Endothelial cell of umbilical vein (primary cell): ENCODE results near the gene MAN2A1. TPM values are rescaled to one million over a fixed set of nuclear protein-coding genes. Genes with fewer than 3 reads are reported as not detected.

ENCODE experiments used
- BruUV-seq: library from RNA; stranded (reverse); fragments of 400-500 nt; replicated peaks from 2 replicates; lab custom pipeline; 2021; lab: Mats Ljungman, UMichigan
- CTCF ChIA-PET: fragments of 300-600, 350-600 bp; sonication (Branson Sonifier 250); formaldehyde crosslinking; loops from one replicate; lab custom pipeline; 2021; ENCODE audit warnings: antibody characterized with exemption, inconsistent platforms; lab: Charles Lee
- POLR2A ChIA-PET: fragments of 300-600, 350-600 bp; sonication (Branson Sonifier 250); formaldehyde crosslinking; loops from one replicate; lab custom pipeline; 2021; ENCODE audit warnings: antibody characterized with exemption, inconsistent platforms; lab: Charles Lee
- DNase-seq: peaks from one replicate; pipeline ENCODE4 v3.0.0-alpha.2; 2011; ENCODE audit warnings: low read depth, low spot score
- FAIRE-seq: peaks from 2 replicates; lab custom pipeline; 2011; peaks lifted over from hg19 to GRCh38; lab: Jason Lieb, UNC
- H2AFZ ChIP-seq: 2 replicates; pipeline ENCODE4 v1.6.0; 2012; ENCODE audit warnings: low read depth, low read length, control low read depth, inconsistent platforms
- H3K27ac ChIP-seq: 2 replicates; pipeline ENCODE4 v1.5.1; 2011; ENCODE audit warnings: low read depth, mild to moderate bottlenecking, control low read depth, low read length, moderate library complexity; ENCODE audit not compliant: insufficient read depth
- H3K27me3 ChIP-seq, 2 experiments: 2 replicates each; pipeline versions ENCODE4 v1.6.0 to v1.6.1; 2011; ENCODE audit warnings: low read length in 2 of 2, mixed read lengths in 1 of 2; ENCODE audit not compliant: control insufficient read depth in 2 of 2, insufficient read depth in 2 of 2
- H3K36me3 ChIP-seq, 2 experiments: 2 replicates in 1 of 2; 3 replicates in 1 of 2; pipeline ENCODE4 v1.5.1; 2011; ENCODE audit warnings: low read length in 2 of 2, mild to moderate bottlenecking in 1 of 2, moderate library complexity in 1 of 2; ENCODE audit not compliant: control insufficient read depth in 2 of 2, insufficient read depth in 2 of 2; ENCODE audit errors: extremely low read depth in 1 of 2
- H3K4me1 ChIP-seq: 3 replicates; pipeline ENCODE4 v1.5.1; 2011; ENCODE audit warnings: mild to moderate bottlenecking, low read length; ENCODE audit not compliant: control insufficient read depth, insufficient read depth; ENCODE audit errors: extremely low read depth
- H3K4me2 ChIP-seq: 2 replicates; pipeline ENCODE4 v1.6.1; 2011; ENCODE audit warnings: low read length, control low read depth, mixed read lengths; ENCODE audit not compliant: insufficient read depth
- H3K4me3 ChIP-seq, 3 experiments: fragments of 200-600 bp in 1 of 3; sonication (generic), shearing (Covaris generic) in 1 of 3; replicated peaks in 1 of 3; 2 replicates each; pipeline ENCODE4 v1.5.1; 2011 to 2016; ENCODE audit warnings: control low read depth in 3 of 3, low read length in 3 of 3, mild to moderate bottlenecking in 2 of 3, inconsistent platforms in 1 of 3, low read depth in 1 of 3, moderate library complexity in 1 of 3; ENCODE audit not compliant: insufficient read depth in 1 of 3
- H3K79me2 ChIP-seq: 2 replicates; pipeline ENCODE4 v1.6.0; 2012; ENCODE audit warnings: low read length, inconsistent platforms; ENCODE audit not compliant: control insufficient read depth, insufficient read depth
- H3K9ac ChIP-seq: replicated peaks from 2 replicates; pipeline ENCODE3; 2011; ENCODE audit warnings: low read length, control low read depth; ENCODE audit not compliant: insufficient read depth; ENCODE audit errors: extremely low read depth
- H3K9me1 ChIP-seq: replicated peaks from 3 replicates; pipeline ENCODE4 v1.6.0; 2011; ENCODE audit warnings: mild to moderate bottlenecking, low read length; ENCODE audit not compliant: control insufficient read depth, insufficient read depth; ENCODE audit errors: extremely low read depth
- H3K9me3 ChIP-seq: replicated peaks from 2 replicates; pipeline ENCODE4 v1.5.1; 2012; ENCODE audit warnings: low read length, inconsistent platforms; ENCODE audit not compliant: control insufficient read depth, insufficient read depth
- H4K20me1 ChIP-seq: replicated peaks from 2 replicates; pipeline ENCODE3; 2011; ENCODE audit warnings: mild to moderate bottlenecking, low read length; ENCODE audit not compliant: control insufficient read depth, insufficient read depth; ENCODE audit errors: extremely low read depth
- EZH2 ChIP-seq: IDR thresholded peaks from 2 replicates; pipeline ENCODE4 v1.6.1; 2012; ENCODE audit warnings: borderline replicate concordance, low read depth, mild to moderate bottlenecking, moderate library complexity, low read length, inconsistent platforms; ENCODE audit not compliant: severe bottlenecking
- FOS ChIP-seq: IDR thresholded peaks from 2 replicates; pipeline ENCODE4 v1.6.1; 2011; ENCODE audit warnings: mild to moderate bottlenecking, low read length, moderate library complexity, borderline replicate concordance; ENCODE audit not compliant: insufficient read depth
- GATA2 ChIP-seq: IDR thresholded peaks from 2 replicates; pipeline ENCODE4 v1.7.0; 2011; ENCODE audit warnings: low read depth, mild to moderate bottlenecking, moderate library complexity, mixed read lengths, low read length; ENCODE audit not compliant: insufficient read length, insufficient read depth
- JUN ChIP-seq: IDR thresholded peaks from 2 replicates; pipeline ENCODE4 v1.6.1; 2011; ENCODE audit warnings: borderline replicate concordance, low read depth; ENCODE audit not compliant: insufficient read length, insufficient read depth
- MAX ChIP-seq: IDR thresholded peaks from 2 replicates; pipeline ENCODE4 v1.6.1; 2011; ENCODE audit not compliant: insufficient read depth, insufficient read length
- MYC ChIP-seq: IDR thresholded peaks from one replicate; pipeline ENCODE4 v1.6.1; 2011; ENCODE audit warnings: mild to moderate bottlenecking, low read depth, low read length
- POLR2A ChIP-seq: IDR thresholded peaks from 2 replicates; pipeline ENCODE4 v1.6.1; 2012; ENCODE audit warnings: low read depth, mild to moderate bottlenecking, control low read depth, low read length
- POLR2AphosphoS5 ChIP-seq: IDR thresholded peaks from 2 replicates; pipeline ENCODE4 v1.6.1; 2012; ENCODE audit warnings: low read depth, mild to moderate bottlenecking, control low read depth, low read length, moderate library complexity; ENCODE audit not compliant: insufficient read depth
- dilution Hi-C: fragments of 300-500 bp; cut with MboI; formaldehyde crosslinking; loops from one replicate; pipeline ENCODE4 v1.15.0; 2019; ENCODE audit warnings: low sequenced_read_pairs; ENCODE audit not compliant: extremely low pct_ligation_motif_present
- intact Hi-C: fragments of 100-400 bp; cut with micrococcal nuclease; formaldehyde crosslinking; loops from one replicate; pipeline ENCODE4 v1.10.0; 2022
- polyA plus RNA-seq, 4 experiments: library from polyadenylated mRNA; depleted of rRNA in 3 of 4; stranded (reverse) in 3 of 4; unstranded in 1 of 4; fragments of >200 nt; gene quantifications; 2 replicates each; pipeline versions ENCODE4 v1.2.1 to v1.2.3, GENCODE V29; 2011 to 2012; ENCODE audit warnings: missing spikeins in 1 of 4
- total RNA-seq: library from RNA; stranded (reverse); gene quantifications from 2 replicates; pipeline ENCODE4 v1.2.3, GENCODE V29; 2021
- TF ChIP-seq, protein P1 (sequence below), 2 donors: IDR thresholded peaks; 1 replicate in 1 of 2; 2 replicates in 1 of 2; pipeline ENCODE4 v1.5.1; 2011; ENCODE audit warnings: low read length in 2 of 2, mild to moderate bottlenecking in 2 of 2, moderate library complexity in 2 of 2, control low read depth in 1 of 2, inconsistent platforms in 1 of 2, low read depth in 1 of 2; ENCODE audit not compliant: insufficient read depth in 1 of 2; ENCODE audit errors: extremely low read depth in 1 of 2

MAN2A1 gene
- total and polyA plus RNA-seq, 2 donors (not counting 3 experiments of a cell fraction or from before 2014, with no cell fraction given) = 20.8 to 54.8 TPM

- DNase-seq (peak; percentile 70), FAIRE-seq (peak; percentile 89)
- ChIA-PET POLR2A (no interaction called here), CTCF (interaction anchor here (1.6 kb wide), 1 partner anchor 20 kb away, joined by 8 read pairs; no protein-coding TSS in a partner anchor)
- Histone ChIP-seq H3K79me2 (no peaks in the 10 kb centered on the region), H3K4me1 (peaks cover 17% of the 10 kb centered on the region), H3K4me2 (peak overlapping the region; percentile 60), H3K27me3 (no peaks in the 10 kb centered on the region), H2AFZ (no peak overlapping the region), H3K9ac (no peak overlapping the region), H3K36me3 (no peaks in the 10 kb centered on the region), H4K20me1 (no peaks in the 10 kb centered on the region), H3K9me3 (no peaks in the 10 kb centered on the region), H3K9me1 (no peaks in the 10 kb centered on the region), H3K27ac (peak overlapping the region; percentile 9), H3K4me3 (no peak overlapping the region)
- dilution Hi-C loops (no loop called here), intact Hi-C loops (loop anchor here (1.0 kb wide), 2 partner anchors 12 to 21 kb away; partner anchors contain the start of gene MAN2A1)
- BruUV-seq = no TSS peak
- no peak for TF ChIP-seq POLR2A
- no peak for TF ChIP-seq MAX
- TF ChIP-seq FOS = peak; percentile 63
- TF ChIP-seq POLR2AphosphoS5 = peak; percentile 77
- TF ChIP-seq JUN = peak; percentile 41
- no peak for TF ChIP-seq MYC
- no peak for TF ChIP-seq EZH2
- peak; percentile 86 for TF ChIP-seq GATA2
- TF ChIP-seq, protein P1, sequence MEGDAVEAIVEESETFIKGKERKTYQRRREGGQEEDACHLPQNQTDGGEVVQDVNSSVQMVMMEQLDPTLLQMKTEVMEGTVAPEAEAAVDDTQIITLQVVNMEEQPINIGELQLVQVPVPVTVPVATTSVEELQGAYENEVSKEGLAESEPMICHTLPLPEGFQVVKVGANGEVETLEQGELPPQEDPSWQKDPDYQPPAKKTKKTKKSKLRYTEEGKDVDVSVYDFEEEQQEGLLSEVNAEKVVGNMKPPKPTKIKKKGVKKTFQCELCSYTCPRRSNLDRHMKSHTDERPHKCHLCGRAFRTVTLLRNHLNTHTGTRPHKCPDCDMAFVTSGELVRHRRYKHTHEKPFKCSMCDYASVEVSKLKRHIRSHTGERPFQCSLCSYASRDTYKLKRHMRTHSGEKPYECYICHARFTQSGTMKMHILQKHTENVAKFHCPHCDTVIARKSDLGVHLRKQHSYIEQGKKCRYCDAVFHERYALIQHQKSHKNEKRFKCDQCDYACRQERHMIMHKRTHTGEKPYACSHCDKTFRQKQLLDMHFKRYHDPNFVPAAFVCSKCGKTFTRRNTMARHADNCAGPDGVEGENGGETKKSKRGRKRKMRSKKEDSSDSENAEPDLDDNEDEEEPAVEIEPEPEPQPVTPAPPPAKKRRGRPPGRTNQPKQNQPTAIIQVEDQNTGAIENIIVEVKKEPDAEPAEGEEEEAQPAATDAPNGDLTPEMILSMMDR (IDR thresholded peaks at IDR 0.05; ENCODE audit: extremely low read depth in 1 of 2, insufficient read depth in 1 of 2, low read depth in 1 of 2, low read length in 2 of 2) = no peak
Observed at GRCh38 chr5:109668237-109668636, 21.5 kb upstream of the MAN2A1 start.
